GM18951 (cell line): ENCODE results near the gene TOP3A.

ENCODE experiments used
- POLR2A ChIP-seq: IDR thresholded peaks from 4 replicates; pipeline ENCODE4 v1.6.1; 2011; ENCODE audit warnings: mild to moderate bottlenecking; ENCODE audit not compliant: insufficient read length, insufficient read depth; ENCODE audit errors: extremely low read depth
- in situ Hi-C: fragments of 300-500 bp; cut with MboI; formaldehyde crosslinking; loops from one replicate; pipeline ENCODE4 v1.12.0; 2022; ENCODE audit warnings: low sequenced_read_pairs, mixed read lengths, inconsistent platforms; ENCODE audit not compliant: unreplicated experiment

TOP3A gene

DNA sequence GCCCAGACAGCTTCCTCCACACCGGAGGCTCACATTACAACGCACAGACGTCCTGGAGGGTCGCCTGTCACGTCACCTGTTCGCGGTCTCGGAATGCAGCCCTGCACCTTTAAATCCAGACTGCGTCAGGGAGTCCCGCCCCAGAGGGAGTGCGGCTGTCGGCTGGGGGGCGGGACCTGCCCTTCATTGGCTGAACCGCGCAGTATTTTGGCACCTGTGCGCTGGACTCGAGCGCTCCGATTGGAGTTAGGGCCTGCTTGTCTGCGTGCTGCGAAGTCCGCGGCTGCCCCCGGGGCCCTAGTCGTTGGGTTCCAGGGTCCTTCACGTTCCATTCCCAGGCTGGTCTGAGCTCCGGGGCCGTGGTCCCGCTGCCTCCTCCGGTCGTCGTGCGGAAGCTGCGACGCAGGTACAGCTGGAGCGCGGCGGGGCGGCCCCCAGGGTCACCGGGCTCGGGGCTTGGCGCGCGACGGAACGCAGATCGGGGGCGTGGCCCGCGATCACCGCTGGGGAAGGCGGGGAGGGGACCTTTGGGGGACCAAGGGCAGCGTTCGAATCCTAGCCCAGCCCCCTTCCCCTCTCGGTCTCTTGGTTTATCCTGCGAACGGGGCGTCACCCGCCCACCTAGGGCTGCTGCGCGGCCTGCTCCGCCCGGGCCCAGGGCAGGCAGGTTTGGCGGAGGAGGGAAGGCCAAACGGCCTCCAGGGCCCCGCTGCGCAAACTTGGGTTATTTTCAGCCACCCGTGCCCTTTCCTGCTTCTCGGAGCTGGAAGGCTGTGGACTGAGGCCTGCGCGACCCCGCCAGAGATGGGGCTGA, 54.3 kb downstream of the TOP3A start, which contains the start of gene MIEF2:
TSS of gene MIEF2 (plus strand) at position 331 of the 814 bp plus-strand sequence. CDS start 2,059 bp downstream, outside the sequence.
- in situ Hi-C loops: no loop called here

DNA sequence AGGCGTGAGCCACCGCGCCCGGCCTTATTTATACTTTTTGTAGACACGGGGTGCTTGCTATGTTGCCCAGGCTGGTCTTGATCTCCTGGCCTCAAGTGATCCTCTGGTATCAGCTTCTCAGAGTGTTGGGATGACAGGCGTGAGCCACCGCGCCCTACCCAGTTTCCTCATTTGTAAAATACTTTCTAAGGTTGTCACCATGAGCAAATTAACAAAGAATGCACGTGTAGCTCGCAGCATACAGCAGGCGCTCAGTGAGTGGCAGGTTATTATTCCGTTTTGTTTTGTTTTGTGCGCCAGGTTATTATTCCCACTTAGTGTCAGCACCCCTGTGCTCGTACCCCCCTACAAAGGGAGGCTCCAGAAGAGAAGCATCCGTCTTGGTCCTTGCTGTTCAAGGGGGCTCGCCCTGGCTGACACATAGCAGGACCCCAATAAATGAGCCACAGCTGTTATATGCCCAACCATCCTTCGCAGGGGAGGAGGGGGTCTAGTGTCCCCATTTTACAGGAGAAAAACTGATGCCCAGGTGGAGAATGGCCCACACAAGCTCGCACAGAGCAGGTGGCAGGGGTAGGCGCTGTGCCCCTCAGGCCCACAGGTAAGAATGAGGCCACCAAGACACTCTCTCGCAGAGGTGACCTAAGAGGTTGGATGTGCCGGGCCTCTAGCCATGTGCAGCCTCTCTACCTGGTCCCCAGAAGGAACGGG, 55.0 kb downstream of the TOP3A start:
- no peak for TF ChIP-seq POLR2A
- in situ Hi-C loops: no loop called here

More for the DNA sequence above, 54.3 kb downstream of the TOP3A start, which contains the start of gene MIEF2:
- peak; percentile 57 for TF ChIP-seq POLR2A

GRCh38 chr17:18258356-18259038, 56.3 kb downstream of the TOP3A start, which contains the start of gene FLII:
Gene FLII, minus strand, starts transcription at chr17:18258738. Its CDS starts 48 bp downstream, at chr17:18258690.
- TF ChIP-seq POLR2A: peak; percentile 75
- in situ Hi-C loops: no loop called here

GRCh38 chr17:18257982-18258355, 56.8 kb downstream of the TOP3A start:
- TF ChIP-seq POLR2A: peak; percentile 31
- in situ Hi-C loops: no loop called here

DNA sequence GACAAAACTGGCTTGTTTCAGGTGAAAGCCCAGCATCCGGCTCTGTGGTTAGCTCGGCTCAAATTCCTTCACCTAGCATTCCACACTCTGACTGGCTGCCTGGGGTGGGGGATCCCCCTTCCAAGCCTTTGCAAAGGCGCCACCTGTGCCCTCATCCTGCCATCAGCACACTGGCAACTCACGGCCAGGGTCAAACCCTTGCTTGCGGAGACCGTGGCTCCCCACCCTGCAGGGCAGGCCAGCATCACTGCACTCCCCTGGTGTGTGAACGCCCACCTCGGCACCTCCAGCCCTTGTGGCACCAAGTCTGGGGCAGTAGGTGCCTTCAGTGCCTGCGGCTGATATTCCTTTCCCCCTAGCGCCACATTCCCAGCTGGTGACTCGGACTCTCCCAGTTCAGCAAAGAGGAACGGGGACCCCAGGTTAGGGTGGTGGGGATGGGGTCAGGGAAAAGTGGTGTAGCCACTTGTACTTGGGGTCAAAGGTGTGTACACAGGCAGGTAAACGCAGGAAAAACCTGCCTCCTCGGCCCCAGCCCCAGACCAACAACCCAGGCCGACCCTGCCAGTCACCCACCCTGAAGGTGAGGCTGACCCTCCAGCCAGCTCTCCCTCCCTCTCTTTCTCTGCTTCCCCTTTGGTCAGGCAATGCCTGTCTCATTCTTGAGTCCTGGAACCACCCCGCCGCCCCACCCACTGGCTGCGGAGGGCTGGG, 57.4 kb downstream of the TOP3A start:
- in situ Hi-C loops: no loop called here
- no peak for TF ChIP-seq POLR2A

- no peak for TF ChIP-seq POLR2A
- in situ Hi-C loops: no loop called here
Observed at GRCh38 chr17:18256776-18257175, 58.0 kb downstream of the TOP3A start.

GRCh38 chr17:18256351-18256750, 58.4 kb downstream of the TOP3A start:
- in situ Hi-C loops: no loop called here
- no peak for TF ChIP-seq POLR2A

DNA sequence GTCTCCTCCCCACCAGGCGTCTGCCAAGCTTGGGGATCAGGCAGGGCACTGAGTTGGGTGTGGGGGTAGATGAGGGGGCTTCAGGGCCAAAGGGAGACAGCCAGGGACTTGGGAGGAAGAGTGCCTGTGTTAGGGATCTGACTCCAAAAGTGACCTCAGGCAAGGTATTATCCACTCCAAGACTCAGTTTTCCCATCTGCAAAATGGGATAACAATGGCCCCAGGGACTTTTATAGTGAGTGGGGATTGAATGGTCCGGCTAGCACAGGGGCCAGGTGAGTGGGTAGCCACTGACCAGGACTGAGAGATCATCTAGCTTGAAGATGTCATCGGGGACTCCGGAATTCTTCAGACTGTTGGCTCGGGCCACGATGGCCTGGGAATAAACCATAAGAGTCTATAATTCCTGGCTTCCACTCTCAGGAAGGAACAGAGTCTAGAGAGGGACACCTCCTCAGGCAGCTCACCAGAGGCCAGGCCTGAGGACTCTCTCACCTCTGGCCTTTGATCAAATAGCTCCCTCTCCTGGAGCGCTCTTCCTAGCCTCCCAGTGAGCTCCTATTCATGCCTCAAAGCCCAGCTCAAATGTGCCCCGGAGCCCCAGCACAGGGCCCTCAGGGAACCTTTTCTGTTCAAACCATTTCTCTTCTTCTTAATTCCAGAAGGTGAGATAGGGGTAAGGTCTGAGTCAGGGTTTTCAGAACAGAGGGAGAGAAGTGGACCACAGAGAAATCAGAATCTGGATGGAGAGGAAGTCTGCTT, 59.7 kb downstream of the TOP3A start:
- TF ChIP-seq POLR2A: no peak
- in situ Hi-C loops: no loop called here

- in situ Hi-C loops: no loop called here
- no peak for TF ChIP-seq POLR2A
Observed at GRCh38 chr17:18253947-18254821, 60.6 kb downstream of the TOP3A start.

DNA sequence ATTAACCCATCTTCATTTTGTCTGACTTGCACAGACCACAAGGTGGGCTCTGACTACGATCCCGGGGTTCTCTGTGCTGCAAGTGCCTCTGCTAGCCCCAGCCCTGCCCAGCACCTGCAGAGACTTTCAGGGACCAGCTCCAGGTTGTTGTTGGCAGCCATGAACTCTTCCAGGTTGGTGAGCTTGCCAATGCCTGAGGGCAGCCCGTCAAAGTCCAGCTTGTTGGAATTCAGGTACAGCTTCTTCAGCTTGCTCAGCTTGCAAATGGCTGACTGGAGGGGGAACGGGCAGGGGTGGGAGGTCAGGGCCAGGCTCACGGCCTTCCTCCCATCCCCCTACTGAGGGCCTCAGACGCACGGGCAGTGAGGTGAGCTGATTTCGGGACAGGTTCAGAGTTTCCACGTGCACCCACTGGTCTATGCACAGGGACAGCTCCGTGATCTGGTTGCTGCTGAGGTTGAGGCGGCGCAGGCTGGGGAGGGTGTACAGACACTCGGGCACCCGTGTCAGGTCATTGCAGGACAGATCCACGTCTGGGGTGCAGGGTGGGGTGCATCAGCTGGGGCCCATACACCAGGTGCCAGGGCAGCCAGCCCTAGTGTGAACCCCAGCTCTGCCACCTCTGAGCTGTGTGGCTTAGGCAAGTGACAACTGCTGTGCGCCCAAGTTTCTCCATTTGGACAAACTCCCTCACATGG, 61.5 kb downstream of the TOP3A start:
- in situ Hi-C loops: no loop called here
- no peak for TF ChIP-seq POLR2A

DNA sequence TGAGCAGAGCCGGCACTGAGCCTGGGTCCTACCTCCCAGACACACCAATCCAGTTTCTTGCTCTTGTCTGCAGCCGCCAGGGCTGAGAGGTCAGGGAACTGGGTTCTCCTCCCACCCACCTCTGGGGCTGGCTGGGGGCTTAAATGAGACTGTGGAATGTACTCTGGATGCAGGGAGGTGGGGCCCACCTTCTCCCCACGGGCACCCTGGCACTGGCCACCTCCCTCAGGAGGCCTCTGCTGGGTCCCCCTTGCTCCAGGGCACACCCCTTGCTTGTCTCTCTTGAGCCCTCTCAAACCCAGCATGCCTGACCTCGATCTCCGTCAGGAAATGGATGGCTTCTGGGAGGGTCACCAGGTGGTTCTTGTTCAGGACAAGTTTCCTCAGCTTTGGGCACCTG, 62.6 kb downstream of the TOP3A start:
- TF ChIP-seq POLR2A: no peak
- in situ Hi-C loops: no loop called here
